ENCODE data around the gene B9D1. TPM values are rescaled to one million over a fixed set of nuclear protein-coding genes. Genes with fewer than 3 reads are reported as not detected.
A peak's percentile ranks its signal among the peaks of the same experiment; 100 is the strongest.

Gene B9D1
- total RNA-seq, 1 donor from 2014 or later: 12.6 TPM

DNA sequence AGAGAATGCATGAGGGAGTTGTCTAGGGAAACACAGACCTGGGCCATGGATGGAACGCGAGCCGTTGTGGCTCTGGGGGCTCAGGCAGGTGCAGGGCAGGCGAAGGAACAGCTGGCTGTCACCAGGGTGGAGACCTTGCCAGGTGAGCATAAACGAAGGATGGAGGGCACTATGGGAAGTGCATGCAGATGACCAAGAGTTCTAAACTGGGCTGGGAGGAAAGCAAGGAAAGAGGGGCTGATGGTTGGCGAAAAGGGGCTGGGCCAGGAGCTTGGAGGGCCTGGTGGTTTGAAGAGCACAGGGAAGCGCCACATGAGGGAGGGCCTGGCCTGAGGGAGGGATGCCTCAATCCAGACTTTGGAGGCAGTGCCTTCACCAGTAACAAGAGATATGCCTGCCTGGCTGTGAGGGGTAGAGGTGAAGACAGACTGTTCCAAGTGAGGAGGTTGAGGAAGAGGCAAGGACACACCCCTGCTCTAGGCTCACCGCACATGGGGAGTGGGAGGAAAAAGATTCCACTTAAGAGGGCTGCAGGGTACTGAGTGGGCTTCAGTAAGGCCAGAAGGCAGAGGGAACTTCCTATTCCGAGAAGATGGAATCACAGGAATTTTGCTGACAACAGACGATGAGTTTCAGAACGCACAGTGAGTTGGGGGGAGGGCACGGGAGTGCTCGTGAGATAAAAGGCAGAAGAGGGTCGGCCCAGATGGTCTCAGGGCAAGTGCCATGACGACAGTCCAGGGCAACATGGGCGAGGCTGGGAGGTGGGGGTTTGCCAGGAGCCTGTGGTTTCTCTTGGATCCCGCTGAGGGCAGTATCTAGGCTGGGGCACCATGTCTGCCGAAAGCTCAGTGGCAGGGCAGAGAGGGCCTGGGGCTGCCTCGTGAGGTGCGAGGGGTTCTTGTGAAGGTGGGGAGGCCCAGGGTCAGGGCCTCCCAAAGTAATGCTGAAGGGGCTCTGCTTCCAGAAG, 20.6 kb downstream of the B9D1 start:
- FAIRE-seq: no peak
- DNase-seq (ENCODE audit: low spot score in 2 of 2): no peak

DNA sequence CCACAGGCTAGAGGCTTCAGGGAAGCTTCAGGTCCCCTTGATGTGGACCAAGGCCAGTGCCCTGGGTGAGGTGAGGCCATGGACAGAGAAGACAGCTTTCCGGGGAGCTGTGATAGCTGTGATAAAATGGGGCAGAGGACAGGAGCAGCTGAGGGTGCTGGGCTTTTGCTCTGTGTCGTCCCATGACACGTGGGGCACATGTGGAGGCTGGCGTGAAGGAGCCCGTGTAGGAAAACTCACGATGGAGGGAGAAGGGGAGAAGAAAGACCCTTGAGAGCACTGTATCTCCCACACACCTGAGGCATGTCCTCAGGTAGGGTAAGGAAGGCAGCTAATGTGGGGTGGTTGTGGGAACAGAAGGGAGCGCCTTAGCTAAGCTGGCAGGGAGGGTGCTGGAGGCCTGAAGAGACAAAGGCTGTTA, 21.3 kb downstream of the B9D1 start:
- DNase-seq (ENCODE audit: low spot score in 2 of 2): no peak
- FAIRE-seq: no peak

DNA sequence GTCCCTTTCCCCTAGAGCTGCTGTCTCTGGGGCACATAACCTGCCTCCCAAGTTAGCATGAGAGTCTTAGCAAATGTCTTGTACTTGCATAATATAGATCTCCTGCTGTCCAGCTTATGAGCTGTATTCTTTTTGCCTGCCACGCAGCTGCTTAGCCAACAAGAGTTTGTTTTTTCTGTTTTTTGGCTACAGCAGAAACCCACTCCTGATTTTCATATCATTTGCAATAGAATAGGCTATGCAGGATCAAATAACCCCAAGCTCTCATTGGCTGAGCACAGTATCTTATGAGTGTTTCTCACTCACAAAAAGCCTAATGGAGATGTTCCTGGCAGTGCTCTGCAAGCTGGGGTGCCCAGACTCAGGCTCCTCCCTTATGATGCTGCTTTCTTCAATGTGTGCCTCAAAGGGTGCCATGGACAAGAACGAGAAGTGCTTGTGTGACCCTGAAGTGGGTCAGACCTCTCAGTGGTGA, 23.1 kb downstream of the B9D1 start:
- FAIRE-seq (no peak), DNase-seq (ENCODE audit: low spot score in 2 of 2) (no peak)

DNA sequence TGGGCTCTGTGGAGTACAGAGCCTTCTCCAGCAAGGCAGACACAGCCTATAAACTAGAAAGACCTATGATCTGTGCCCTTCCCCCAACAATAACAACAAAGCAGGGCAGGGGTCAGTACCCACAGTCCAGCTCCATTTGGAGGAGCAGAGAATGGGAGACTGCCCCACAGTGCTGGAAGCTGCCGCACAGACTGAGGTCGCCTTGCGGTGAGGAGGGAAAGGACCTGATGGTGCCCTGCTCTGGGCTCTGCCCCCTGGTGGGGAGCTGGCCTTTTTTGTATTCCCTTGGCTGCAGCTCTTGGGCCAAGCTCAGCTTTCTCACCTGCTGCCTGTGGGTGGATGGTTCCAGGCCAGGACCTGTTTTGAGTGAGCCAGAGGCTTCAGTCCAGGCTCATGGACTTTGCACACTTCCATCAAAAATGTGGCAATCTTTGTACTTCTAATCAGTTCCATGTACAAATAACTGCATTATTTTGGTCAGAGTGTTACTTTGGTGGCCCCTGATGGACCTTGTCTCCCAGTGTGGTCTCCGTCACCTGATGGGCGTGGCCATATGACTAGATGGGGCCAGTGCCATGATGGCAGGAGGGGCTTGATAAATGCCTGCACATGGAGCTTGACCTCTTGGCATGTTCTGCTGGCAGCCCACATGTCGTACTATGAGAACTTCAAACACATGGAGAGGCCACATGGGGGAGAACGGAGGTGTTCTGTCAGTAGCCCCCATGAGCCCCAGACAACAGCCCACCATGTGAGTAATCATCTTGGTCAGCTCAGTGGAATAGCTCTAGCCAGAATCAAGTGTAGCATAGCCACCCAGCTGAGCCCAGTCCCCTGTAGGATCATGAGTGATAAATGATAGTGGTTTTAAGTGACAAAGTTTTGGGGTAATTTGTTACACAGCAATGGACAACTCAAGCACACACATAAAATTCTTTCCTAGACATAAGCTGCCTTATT, 24.2 kb downstream of the B9D1 start:
- FAIRE-seq (no peak), DNase-seq (ENCODE audit: low spot score in 2 of 2) (peak in 1 of 2 donors; percentile 65)

DNA sequence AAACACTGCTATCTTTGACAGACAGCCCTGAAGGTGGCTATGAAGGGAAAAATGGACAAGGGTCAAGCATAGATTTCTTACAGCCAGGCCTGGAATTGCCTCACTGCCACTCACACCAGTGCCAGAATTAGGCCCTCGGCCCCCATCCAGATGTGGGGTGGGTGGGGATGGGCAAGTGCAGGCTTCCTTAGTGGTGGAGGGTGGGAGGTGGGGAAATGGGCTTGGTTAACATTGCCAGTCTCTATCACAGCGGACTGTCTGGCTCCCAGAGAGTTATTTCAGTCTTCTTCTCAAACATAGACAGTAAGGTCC, 24.9 kb downstream of the B9D1 start:
- DNase-seq (ENCODE audit: low spot score in 2 of 2) (no peak), FAIRE-seq (no peak)

DNA sequence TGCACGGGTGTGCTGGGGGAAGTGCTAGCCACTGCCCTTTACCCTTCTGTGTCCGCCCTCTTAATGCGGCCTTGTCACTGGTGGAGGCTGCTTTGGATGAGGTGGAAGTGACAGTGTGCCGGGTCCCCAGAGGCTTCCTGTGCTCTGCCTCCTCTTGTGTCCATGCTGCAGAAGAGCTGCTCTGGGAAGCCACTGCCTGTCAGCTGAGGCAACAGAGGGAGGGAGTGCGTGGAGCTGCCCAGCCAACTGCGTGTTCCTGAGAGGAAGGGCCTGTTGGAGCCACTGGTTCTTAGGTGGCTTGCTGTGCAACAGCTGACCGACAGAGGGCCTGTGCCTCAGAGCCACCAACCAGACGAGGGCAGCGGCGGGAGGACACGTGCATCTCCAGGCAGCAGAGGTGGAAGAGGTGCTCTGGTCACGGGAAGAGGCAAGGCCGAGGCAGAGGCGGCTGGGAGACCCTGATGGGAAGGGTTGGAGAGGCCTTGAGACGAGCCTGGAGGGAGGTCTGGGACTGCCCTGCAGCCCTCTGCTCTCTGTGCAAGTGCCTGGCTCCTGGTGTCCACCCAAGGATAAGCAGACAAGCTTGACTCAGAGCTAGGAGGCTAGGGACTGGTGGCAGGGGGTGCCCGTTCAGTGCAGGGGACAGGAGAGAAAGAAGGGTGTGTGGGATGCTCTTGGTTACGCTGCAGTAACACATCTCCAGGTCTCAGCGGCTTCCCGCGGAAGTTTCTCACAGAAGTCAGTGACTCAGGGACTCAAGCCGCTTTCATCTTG, 25.4 kb downstream of the B9D1 start:
- peak in 1 of 2 donors; percentile 77 for DNase-seq (ENCODE audit: low spot score in 2 of 2)
- FAIRE-seq: no peak

DNA sequence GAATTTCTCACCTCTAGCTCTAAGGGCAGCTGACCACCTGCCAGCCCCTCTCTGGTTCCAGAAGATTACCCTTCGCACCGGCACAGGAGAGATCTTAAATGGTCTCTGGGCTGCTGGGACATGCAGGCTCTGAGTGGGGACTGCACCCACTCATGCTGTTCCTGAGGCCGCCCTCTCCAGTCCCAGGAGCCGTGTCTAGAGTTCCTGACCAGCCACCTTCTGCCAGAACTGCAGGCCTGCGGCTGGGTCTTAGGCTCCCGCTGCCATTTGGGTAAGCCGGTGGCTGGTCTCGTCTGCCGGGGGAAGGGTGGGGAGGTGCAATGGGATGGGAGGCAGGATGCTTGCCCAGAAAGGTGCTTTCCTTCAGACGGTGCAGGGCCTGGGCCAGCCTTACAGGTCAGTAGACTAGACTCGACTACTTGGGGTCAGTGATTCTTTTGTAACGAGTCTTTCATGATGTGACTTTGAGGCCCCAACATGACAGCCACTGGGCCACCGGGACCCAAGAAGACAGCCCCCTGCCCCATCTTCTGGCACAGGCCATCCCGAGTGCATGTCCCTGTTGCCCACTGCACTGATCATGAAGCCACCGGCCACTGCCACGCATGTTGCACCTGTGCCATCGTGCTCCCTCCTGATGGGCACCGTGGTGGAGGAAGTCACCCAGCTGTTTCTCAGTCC, 26.4 kb downstream of the B9D1 start:
- DNase-seq (ENCODE audit: low spot score in 2 of 2) (no peak), FAIRE-seq (no peak)

DNA sequence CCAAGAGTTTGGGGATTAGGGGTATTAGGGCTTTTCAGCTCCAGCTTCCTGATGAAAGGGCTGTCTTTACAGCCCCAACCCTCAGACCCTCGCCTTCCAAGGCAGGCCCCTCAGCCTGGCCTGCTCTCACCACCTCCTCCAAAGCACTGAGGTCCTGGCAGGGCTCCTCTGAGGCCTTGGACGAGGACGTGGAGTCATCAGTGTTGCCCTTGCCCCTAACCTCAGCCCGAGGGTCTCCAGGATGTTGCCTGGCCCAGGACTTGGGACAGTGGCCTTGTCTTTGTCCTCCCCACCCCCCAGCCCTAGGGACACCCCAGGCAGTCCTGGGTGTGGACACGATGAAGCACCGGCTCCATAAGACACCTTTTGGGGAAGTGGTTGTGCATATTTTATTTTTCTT, 28.2 kb downstream of the B9D1 start:
- DNase-seq (ENCODE audit: low spot score in 2 of 2) (no peak), FAIRE-seq (no peak)

DNA sequence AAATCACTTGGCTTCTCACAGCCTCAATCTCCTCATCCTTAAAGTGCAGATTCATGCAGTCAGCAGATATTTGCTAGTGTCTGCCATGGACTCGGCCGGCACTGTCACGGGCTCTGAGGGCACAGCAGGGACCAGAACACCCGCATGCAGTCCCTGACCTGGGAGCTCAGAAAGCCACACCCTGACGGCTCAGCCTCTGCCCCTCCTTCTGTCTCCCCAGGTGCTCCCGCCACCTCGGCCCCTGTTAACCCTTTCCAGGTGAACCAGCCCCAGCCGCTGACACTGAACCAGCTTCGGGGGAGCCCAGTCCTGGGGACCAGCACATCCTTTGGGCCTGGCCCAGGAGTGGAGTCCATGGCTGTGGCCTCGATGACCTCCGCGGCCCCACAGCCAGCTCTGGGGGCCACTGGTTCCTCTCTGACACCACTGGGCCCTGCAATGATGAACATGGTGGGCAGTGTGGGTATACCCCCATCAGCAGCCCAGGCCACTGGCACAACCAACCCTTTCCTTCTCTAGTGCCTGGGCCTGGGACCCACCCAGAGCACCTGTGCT, 28.7 kb downstream of the B9D1 start:
- DNase-seq (ENCODE audit: low spot score in 2 of 2) (no peak), FAIRE-seq (no peak)

DNA sequence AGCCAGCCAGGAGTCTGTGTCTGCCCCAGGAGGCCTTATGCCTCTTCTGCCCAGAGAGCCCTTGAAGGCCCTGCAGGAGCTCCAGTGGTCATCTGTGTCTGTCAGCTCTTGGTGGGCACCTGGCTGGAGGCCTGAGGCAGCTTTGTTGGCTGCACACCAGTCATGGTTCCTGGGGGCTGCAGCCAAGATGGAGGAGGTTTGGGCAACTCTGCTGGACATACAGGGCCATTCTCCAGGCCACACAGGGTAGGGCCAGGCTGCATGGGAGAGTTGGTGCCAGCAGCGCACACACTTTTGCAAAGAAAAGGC, 29.4 kb downstream of the B9D1 start:
- FAIRE-seq (no peak), DNase-seq (ENCODE audit: low spot score in 2 of 2) (no peak)

DNA sequence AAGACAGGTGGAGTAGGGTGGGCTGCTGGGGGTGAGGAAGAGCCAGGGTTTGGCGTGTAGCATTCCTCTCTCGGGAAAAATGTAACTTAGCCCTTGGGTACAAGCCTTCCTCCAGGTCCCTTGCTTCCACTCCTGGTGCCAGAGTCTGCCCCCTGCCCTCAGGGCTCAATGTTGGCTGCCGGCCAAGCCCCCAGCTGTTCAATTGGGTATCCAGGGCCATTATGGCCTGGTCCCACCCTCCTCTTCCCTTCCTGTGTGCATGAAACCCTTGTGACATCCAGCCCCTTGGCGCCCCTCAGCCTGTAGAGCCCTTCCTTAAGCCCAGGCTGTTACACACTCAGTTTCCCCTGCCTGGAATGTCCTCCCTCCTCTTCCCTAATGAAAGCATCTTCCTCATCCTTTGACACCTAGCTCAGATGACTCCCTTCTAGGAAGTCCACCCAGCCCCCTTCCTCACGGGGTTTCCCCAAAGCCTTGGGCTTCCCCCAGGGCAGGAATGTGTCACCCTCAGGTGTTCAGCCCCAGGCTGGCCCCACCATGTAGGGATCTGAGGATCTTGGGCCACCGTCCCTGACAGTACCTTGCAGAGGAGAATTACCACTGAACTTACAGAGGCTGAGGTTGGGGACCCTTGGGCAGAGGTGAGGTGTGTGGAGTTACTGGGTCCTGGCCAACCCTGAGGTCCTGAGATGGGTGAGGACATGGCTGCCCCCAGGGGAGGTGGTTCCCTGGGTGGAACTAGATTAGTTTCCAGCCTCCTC, 30.0 kb downstream of the B9D1 start:
- FAIRE-seq (no peak), DNase-seq (ENCODE audit: low spot score in 2 of 2) (no peak)

DNA sequence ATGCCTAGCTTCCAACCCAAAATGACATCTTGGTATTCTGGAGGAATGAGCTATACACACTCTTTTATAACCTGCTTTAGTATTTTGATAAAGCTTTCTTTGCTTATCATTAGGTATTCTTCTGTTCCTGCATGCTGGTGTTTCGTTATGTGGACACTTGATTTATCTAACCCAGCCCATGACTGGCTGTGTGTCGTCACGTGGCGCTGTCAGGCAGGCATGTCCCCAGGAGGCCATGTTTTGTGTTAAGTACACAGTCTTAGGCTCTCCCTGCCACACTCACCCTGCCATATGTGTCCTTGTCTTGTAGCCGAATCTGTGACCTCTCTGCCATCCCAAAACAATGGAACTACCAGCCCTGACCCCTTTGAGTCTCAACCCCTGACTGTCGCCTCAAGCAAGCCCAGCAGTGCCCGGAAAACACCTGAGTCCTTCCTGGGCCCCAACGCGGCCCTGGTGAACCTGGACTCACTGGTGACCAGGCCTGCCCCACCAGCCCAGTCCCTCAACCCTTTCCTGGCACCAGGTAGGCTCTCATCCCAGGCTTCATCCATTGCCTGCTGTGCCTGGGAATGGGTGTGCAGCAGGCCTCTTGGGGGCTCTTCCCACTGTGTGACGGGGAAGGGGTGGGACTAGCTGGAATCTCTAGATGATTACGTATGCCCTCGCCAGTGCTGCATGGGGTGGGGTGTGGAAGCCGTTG, 30.8 kb downstream of the B9D1 start:
- FAIRE-seq (no peak), DNase-seq (ENCODE audit: low spot score in 2 of 2) (no peak)

DNA sequence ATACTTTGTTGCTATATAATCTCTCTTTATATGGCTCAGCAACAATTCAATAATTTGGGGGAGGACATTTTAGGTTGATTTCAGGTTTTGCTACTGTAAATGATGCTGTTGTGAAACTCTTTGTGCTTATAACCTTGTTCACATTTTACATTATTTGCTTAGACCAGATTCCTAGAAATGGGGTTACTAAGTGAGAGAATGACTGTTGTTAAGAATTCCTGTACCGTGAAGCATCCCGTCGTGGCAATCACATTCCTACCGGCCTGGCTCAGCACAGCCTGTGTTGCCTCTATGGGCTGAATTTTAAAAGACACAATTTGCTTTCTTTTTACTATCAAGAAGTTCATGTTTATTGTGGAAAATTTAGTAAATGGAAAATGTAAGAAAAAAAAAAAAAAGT, 31.4 kb downstream of the B9D1 start:
- FAIRE-seq: no peak
- no peak for DNase-seq (ENCODE audit: low spot score in 2 of 2)

DNA sequence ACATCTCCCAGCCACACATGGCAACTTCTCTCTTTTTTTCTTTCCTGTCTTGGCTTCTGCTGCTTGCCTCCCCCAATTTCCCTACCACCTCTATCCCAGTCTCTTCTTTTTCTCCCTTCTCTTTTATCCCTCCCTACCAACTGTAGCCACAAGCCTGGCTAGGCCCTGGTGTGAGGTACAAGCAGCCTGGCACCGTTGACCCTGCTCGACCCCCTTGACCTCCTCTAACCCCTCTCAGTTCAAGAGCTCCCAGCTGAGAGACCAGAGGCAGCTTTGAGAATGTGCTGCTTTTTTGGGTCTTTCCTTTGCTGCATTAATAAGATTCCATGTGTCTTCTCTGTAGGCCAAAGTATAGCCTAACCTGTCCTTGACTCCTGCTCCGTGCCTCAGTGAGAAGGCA, 32.3 kb downstream of the B9D1 start:
- FAIRE-seq: no peak

DNA sequence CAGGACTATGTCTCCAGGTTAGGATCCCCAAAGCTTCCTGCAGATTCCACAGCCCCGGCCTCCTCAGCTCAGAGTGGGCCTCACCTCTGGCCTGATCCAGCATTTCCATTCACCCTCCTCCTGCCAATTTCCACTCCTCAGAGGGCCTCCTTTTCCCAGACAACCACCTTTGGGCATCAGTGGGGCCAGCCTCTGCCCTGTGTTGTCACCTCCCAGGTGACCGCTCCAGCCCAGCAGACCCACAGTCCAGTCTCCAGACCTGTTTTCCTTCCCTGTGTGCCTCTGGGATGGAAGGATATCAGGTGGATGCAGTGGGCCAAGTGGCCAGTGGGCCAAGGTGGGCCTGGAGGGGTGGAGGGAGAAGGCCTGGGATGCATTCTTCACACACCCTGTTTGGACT, 32.7 kb downstream of the B9D1 start:
- no peak for DNase-seq (ENCODE audit: low spot score in 2 of 2)
- FAIRE-seq: no peak

More for the DNA sequence above, 32.3 kb downstream of the B9D1 start:
- DNase-seq (ENCODE audit: low spot score in 2 of 2): no peak

DNA sequence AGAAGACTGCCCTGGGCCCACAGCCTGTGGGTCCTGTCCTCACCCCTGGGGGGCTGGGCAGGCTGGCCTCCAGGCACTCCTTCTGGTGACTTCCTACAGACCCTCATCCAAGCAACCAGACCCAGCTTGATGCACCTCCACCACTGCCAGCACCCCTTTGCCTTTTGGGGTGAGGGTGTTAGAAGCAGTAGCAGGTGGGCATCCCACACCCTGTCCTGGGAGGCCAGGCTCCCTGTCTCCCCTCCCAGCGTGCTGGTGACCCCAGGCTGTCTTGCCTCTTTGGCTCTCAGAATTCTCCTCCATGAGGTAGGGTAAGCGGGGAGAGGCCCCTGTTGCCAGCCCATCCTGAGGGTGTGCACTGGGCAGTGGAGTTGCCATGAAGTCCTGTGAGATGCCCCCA, 33.4 kb downstream of the B9D1 start:
- DNase-seq (ENCODE audit: low spot score in 2 of 2) (no peak), FAIRE-seq (no peak)

DNA sequence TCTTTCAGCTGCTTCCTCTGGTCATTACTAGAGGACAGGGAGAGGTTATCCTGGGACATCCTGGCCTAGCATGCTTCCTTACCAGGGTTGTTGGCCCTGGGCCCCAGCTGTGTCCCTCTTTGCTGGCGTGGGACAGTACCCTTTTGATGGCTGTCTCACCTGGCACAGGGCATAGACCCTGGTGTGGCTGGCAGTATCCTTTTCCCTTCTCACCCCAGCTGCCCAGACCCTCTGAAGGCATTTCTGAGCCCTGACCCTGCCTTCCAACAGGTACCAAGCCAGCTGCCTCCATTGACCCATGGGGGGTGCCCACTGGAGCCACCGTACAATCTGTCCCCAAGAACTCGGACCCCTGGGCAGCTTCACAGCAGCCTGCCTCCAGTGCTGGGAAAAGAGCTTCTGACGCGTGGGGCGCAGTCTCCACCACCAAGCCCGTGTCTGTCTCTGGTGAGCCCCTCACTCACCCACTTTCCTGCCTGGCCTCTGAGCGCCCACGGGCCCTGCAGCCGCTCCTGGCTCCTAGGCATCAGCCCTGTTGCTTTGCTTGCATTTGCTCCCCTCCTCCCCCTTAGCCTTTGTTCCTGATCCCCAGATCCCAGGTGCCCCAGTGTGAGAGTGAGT, 34.0 kb downstream of the B9D1 start:
- FAIRE-seq: no peak
- DNase-seq (ENCODE audit: low spot score in 2 of 2): no peak

All from frontal cortex (tissue), 4 donors.